Measurements from ENCODE around the gene WDR70. TPM values are rescaled to one million over a fixed set of nuclear protein-coding genes. Genes with fewer than 3 reads are reported as not detected.

The WDR70 gene
- total RNA-seq, 2 donors from 2014 or later = 26.7 to 28.6 TPM

- no peak overlapping the region for H3K27ac ChIP-seq
- no peaks in the 10 kb centered on the region for H3K36me3 ChIP-seq
- H3K27me3 ChIP-seq = no peaks in the 10 kb centered on the region
- H3K4me3 ChIP-seq = no peak overlapping the region
- no peak overlapping the region for H3K9ac ChIP-seq (ENCODE audit: low read depth in 2 of 2, low read length in 2 of 2)
- intact Hi-C loops (cut with DNase I) = no loop called here
- no peak for TF ChIP-seq CTCF (IDR thresholded peaks at IDR 0.05)
- peaks cover 4% of the 10 kb centered on the region for H3K4me1 ChIP-seq
- H3K9me3 ChIP-seq = no peaks in the 10 kb centered on the region
- no peak for DNase-seq
Measured at GRCh38 chr5:37567566-37567965, 188.4 kb downstream of the WDR70 start.

GRCh38 chr5:37568018-37568753 is 189.1 kb downstream of the WDR70 start:
- H3K9ac ChIP-seq (ENCODE audit: low read depth in 2 of 2, low read length in 2 of 2) = no peak overlapping the region
- intact Hi-C loops (cut with DNase I) = no loop called here
- peaks cover 4% of the 10 kb centered on the region for H3K4me1 ChIP-seq
- no peak overlapping the region for H3K4me3 ChIP-seq
- H3K36me3 ChIP-seq = no peaks in the 10 kb centered on the region
- no peaks in the 10 kb centered on the region for H3K27me3 ChIP-seq
- DNase-seq = no peak
- no peaks in the 10 kb centered on the region for H3K9me3 ChIP-seq
- H3K27ac ChIP-seq = peak overlapping the region; percentile 12
- no peak for TF ChIP-seq CTCF (IDR thresholded peaks at IDR 0.05)

DNA sequence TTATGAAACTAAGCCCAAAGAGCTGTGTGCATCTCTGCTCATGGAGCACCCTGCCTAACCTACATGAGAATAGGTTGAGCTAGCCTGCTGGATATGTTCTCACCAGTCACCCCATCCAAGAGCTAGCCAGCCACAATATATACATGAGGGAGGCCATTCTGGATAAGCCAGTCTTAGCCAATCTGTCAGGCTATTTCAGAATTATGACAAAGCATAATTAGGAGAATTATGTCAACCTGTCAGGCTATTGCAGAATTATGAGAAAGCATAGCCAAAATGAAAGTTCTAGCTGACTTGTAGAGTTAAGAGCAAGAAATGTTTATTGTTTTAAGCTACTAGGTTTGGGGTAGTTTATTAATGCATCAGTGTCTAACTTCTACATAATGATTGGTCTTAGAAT is 189.8 kb downstream of the WDR70 start:
- Histone ChIP-seq H3K36me3 (no peaks in the 10 kb centered on the region), H3K4me1 (peaks cover 4% of the 10 kb centered on the region), H3K27me3 (no peaks in the 10 kb centered on the region), H3K27ac (no peak overlapping the region), H3K4me3 (no peak overlapping the region), H3K9me3 (no peaks in the 10 kb centered on the region), H3K9ac (ENCODE audit: low read depth in 2 of 2, low read length in 2 of 2) (no peak overlapping the region)
- intact Hi-C loops (cut with DNase I) = no loop called here
- no peak for DNase-seq
- no peak for TF ChIP-seq CTCF (IDR thresholded peaks at IDR 0.05)

DNA sequence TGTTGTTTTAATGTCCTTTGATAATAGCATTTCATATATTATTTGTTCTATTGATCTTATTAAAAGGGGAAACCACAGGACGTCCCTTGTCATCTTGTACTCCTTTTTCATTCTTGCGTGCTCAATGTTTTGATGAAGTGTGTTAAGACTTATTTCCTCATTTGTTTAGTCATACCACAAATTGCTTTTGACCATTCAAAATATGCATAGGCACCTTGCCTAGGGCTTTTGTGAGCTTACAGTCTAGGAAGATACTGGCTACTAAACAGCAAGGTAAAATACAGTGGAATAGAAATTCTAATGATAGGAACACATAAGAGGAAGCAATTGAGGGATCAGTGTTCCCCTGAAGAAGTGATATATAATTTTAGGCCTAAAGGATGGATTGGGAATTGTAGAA is 190.3 kb downstream of the WDR70 start:
- H3K27me3 ChIP-seq = no peaks in the 10 kb centered on the region
- H3K9me3 ChIP-seq = no peaks in the 10 kb centered on the region
- H3K9ac ChIP-seq (ENCODE audit: low read depth in 2 of 2, low read length in 2 of 2) = no peak overlapping the region
- no peak overlapping the region for H3K27ac ChIP-seq
- H3K4me3 ChIP-seq = no peak overlapping the region
- peaks cover 4% of the 10 kb centered on the region for H3K4me1 ChIP-seq
- no peak for TF ChIP-seq CTCF (IDR thresholded peaks at IDR 0.05)
- DNase-seq = no peak
- H3K36me3 ChIP-seq = no peaks in the 10 kb centered on the region
- intact Hi-C loops (cut with DNase I) = no loop called here

GRCh38 chr5:37570597-37570996 is 191.5 kb downstream of the WDR70 start:
- Histone ChIP-seq H3K27me3 (no peaks in the 10 kb centered on the region), H3K9me3 (no peaks in the 10 kb centered on the region), H3K27ac (no peak overlapping the region), H3K4me3 (no peak overlapping the region), H3K36me3 (no peaks in the 10 kb centered on the region), H3K4me1 (peaks cover 4% of the 10 kb centered on the region), H3K9ac (ENCODE audit: low read depth in 2 of 2, low read length in 2 of 2) (no peak overlapping the region)
- no peak for DNase-seq
- no peak for TF ChIP-seq CTCF (IDR thresholded peaks at IDR 0.05)
- intact Hi-C loops (cut with DNase I) = no loop called here

Measured in colonic mucosa (tissue), 4 donors.